ENCODE data around the gene CDK14.

DNA sequence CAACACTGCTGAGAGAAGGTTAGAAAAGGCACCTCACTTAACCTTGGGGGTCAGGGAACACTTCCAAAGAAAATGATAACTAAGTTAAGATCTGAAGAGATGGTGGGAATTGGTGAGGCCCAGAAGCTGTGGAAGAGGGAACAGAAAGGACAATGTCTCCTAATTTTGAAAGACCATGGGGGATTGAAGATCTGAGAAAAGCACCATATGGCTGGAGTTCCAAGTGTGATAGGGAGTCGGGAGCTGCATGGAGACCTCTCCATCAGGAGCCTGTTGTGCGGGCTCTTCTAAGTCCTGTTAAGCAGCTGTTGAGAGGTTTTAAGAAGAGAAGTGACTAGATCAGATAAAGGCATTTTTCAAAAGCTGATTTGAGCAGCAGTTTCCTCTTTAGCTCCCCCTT lies 254.3 kb downstream of the CDK14 start:
- TF ChIP-seq, protein P1, sequence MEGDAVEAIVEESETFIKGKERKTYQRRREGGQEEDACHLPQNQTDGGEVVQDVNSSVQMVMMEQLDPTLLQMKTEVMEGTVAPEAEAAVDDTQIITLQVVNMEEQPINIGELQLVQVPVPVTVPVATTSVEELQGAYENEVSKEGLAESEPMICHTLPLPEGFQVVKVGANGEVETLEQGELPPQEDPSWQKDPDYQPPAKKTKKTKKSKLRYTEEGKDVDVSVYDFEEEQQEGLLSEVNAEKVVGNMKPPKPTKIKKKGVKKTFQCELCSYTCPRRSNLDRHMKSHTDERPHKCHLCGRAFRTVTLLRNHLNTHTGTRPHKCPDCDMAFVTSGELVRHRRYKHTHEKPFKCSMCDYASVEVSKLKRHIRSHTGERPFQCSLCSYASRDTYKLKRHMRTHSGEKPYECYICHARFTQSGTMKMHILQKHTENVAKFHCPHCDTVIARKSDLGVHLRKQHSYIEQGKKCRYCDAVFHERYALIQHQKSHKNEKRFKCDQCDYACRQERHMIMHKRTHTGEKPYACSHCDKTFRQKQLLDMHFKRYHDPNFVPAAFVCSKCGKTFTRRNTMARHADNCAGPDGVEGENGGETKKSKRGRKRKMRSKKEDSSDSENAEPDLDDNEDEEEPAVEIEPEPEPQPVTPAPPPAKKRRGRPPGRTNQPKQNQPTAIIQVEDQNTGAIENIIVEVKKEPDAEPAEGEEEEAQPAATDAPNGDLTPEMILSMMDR (IDR thresholded peaks at IDR 0.05): no peak
- no peak for TF ChIP-seq POLR2A (IDR thresholded peaks at IDR 0.05)

All from esophagus squamous epithelium (tissue), 4 donors.